Naive thymus-derived CD4-positive, alpha-beta T cell (primary cell): ENCODE measurements around the gene NPB. TPM values are rescaled to one million over a fixed set of nuclear protein-coding genes. Genes with fewer than 3 reads are reported as not detected.

Source experiments
- ATAC-seq: fragments of 150-1000 bp; cut with Tn5 transposase; 2 replicates; pipeline ENCODE4 v1.10.0; 2021; ENCODE audit warnings: mild to moderate bottlenecking, moderate library complexity
- CTCF ChIA-PET: fragments of 350-600 bp; sonication (Branson Sonifier 250); formaldehyde crosslinking; loops from one replicate; lab custom pipeline; 2021; ENCODE audit warnings: antibody characterized with exemption; lab: Charles Lee
- POLR2A ChIA-PET: fragments of 350-600 bp; sonication (Branson Sonifier 250); formaldehyde crosslinking; loops from one replicate; lab custom pipeline; 2021; ENCODE audit warnings: antibody characterized with exemption, inconsistent platforms; lab: Charles Lee
- DNase-seq, 9 donors: peaks; one replicate each; pipeline versions ENCODE4 v3.0.0 to v3.0.0-alpha.2; 2020 to 2022; ENCODE audit warnings: mixed read lengths in 1 of 9
- H3K27ac ChIP-seq: one replicate; pipeline ENCODE4 v1.7.0; 2013; ENCODE audit warnings: mild to moderate bottlenecking, low read depth, low read length, moderate library complexity
- H3K27me3 ChIP-seq, 2 donors: one replicate each; pipeline ENCODE4 v1.7.0; 2013; ENCODE audit warnings: low read length in 2 of 2, mild to moderate bottlenecking in 2 of 2, moderate library complexity in 2 of 2; ENCODE audit not compliant: control insufficient read depth in 2 of 2, insufficient read depth in 2 of 2
- H3K36me3 ChIP-seq, 3 experiments: 1 replicate in 2 of 3; 2 replicates in 1 of 3; pipeline ENCODE4 v1.7.0; 2013; ENCODE audit warnings: low read length in 3 of 3, mild to moderate bottlenecking in 3 of 3, moderate library complexity in 1 of 3; ENCODE audit not compliant: insufficient read depth in 3 of 3, control insufficient read depth in 2 of 3
- H3K4me1 ChIP-seq, 2 donors: one replicate each; pipeline ENCODE4 v1.7.0; 2013; ENCODE audit warnings: low read length in 2 of 2, mild to moderate bottlenecking in 2 of 2, moderate library complexity in 1 of 2; ENCODE audit not compliant: control insufficient read depth in 2 of 2, insufficient read depth in 2 of 2
- H3K4me3 ChIP-seq: 2 replicates; pipeline ENCODE4 v1.7.0; 2013; ENCODE audit warnings: mild to moderate bottlenecking, low read length
- H3K9me3 ChIP-seq, 3 experiments: 1 replicate in 2 of 3; 2 replicates in 1 of 3; pipeline ENCODE4 v1.7.0; 2013; ENCODE audit warnings: low read length in 3 of 3; ENCODE audit not compliant: control insufficient read depth in 2 of 3
- H3K27ac Mint-ChIP-seq, 9 donors: one replicate each; pipeline ENCODE4 v1.8.0; 2020 to 2022; ENCODE audit warnings: mixed read lengths in 9 of 9, mild to moderate bottlenecking in 8 of 9, moderate library complexity in 5 of 9, inconsistent platforms in 2 of 9
- H3K27me3 Mint-ChIP-seq, 5 donors: one replicate each; pipeline ENCODE4 v1.8.0; 2021 to 2022; ENCODE audit warnings: mixed read lengths in 5 of 5, mild to moderate bottlenecking in 1 of 5
- H3K36me3 Mint-ChIP-seq, 5 donors: one replicate each; pipeline ENCODE4 v1.8.0; 2020 to 2022; ENCODE audit warnings: mixed read lengths in 5 of 5, mild to moderate bottlenecking in 3 of 5, inconsistent platforms in 1 of 5
- H3K4me1 Mint-ChIP-seq, 7 donors: one replicate each; pipeline ENCODE4 v1.8.0; 2020 to 2022; ENCODE audit warnings: mixed read lengths in 7 of 7, mild to moderate bottlenecking in 3 of 7, inconsistent platforms in 1 of 7
- H3K4me3 Mint-ChIP-seq, 10 donors: one replicate each; pipeline ENCODE4 v1.8.0; 2020 to 2022; ENCODE audit warnings: mild to moderate bottlenecking in 10 of 10, mixed read lengths in 10 of 10, moderate library complexity in 6 of 10, inconsistent platforms in 2 of 10
- H3K9me3 Mint-ChIP-seq, 11 donors: one replicate each; pipeline ENCODE4 v1.8.0; 2020 to 2022; ENCODE audit warnings: mixed read lengths in 11 of 11, mild to moderate bottlenecking in 4 of 11, inconsistent platforms in 1 of 11, moderate library complexity in 1 of 11
- intact Hi-C, 2 donors: fragments of 100-400 bp; cut with micrococcal nuclease; formaldehyde crosslinking; loops; one replicate each; pipeline ENCODE4 v1.15.1; 2023
- polyA plus RNA-seq, 2 donors: library from polyadenylated mRNA; unstranded; fragments of 300-500 nt; fragmentation: Illumina TruSeq; gene quantifications; one replicate each; pipeline ENCODE4 v1.2.3, GENCODE V29; 2021
- total RNA-seq, 6 experiments: library from RNA in 5 of 6; stranded (reverse) in 5 of 6; gene quantifications; 1 replicate in 5 of 6; 2 replicates in 1 of 6; pipeline ENCODE4 v1.2.3 and lab custom pipeline; 2021 to 2026

Gene NPB
- total and polyA plus RNA-seq, 7 experiments from 2014 or later: 0.20 to 0.59 (median 0.51) TPM; not detected in 2

DNA sequence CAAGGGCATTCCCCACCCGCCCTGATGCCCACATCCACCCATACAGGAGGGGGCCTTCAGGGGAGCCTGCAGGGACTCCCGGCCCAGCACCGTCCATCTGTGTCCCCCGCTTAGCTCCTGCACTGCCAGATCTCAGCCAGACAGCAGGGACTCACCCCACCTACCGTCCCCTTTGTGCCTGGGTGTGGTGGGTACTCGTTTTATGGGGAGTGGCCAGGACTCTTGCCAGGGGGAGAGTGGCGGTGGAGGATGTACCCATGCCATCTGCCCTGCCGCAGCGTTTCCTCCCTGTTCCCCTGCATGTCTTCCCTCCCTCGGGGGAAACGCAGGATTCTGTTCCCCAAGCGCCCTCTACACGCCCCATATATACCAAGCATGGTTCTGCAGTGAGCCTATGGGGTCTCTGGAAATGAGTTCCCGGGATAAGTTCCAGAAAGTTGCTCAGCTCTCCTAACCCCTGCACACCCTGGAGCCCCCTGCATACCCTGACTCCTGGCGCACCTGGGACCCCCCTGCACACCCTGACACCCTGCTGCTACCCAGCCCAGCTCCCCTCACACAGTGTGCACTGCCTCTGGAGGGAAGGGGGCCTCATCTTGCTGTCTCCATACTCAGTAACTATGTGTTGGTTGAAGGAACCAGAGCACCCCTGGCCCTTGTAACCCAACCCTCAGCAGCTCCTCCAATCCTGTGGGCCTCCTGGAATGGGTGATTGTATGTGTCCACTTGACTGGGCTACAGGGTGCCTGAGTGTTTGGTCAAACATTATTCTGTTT, 29.7 kb downstream of the NPB start:
- Mint-ChIP-seq H3K9me3 (no peaks in the 10 kb centered on the region), H3K36me3 (no peaks in the 10 kb centered on the region), H3K27me3 (peaks cover 0 to 18% (median 0%) of the 10 kb centered on the region in 5 donors), H3K4me3 (peak overlapping the region in 1 of 10 donors; percentile 29), H3K4me1 (peaks cover 0 to 11% (median 3%) of the 10 kb centered on the region in 7 donors), H3K27ac (no peak overlapping the region)
- ChIA-PET CTCF (no interaction called here), POLR2A (no interaction called here)
- peaks cover 8 to 9% of the 10 kb centered on the region in 2 donors for H3K4me1 ChIP-seq
- intact Hi-C loops: no loop called here
- no peaks in the 10 kb centered on the region for H3K36me3 ChIP-seq
- DNase-seq (no peak), ATAC-seq (no peak)
- no peak overlapping the region for H3K27ac ChIP-seq
- no peak overlapping the region for H3K4me3 ChIP-seq
- no peaks in the 10 kb centered on the region for H3K9me3 ChIP-seq
- peaks cover 0 to 13% of the 10 kb centered on the region in 2 donors for H3K27me3 ChIP-seq

GRCh38 chr17:81932333-81932983, 30.4 kb downstream of the NPB start:
- no peak overlapping the region for H3K4me3 Mint-ChIP-seq
- Histone ChIP-seq H3K36me3 (no peaks in the 10 kb centered on the region), H3K4me3 (no peak overlapping the region), H3K4me1 (peaks cover 8 to 9% of the 10 kb centered on the region in 2 donors), H3K27ac (no peak overlapping the region), H3K9me3 (no peaks in the 10 kb centered on the region), H3K27me3 (peaks cover 0 to 13% of the 10 kb centered on the region in 2 donors)
- no peak overlapping the region for H3K27ac Mint-ChIP-seq
- no peaks in the 10 kb centered on the region for H3K9me3 Mint-ChIP-seq
- H3K36me3 Mint-ChIP-seq: no peaks in the 10 kb centered on the region
- H3K27me3 Mint-ChIP-seq: peaks cover 0 to 18% (median 0%) of the 10 kb centered on the region in 5 donors
- DNase-seq (no peak), ATAC-seq (no peak)
- intact Hi-C loops: no loop called here
- ChIA-PET POLR2A (interaction anchor here (0.7 kb wide), 1 partner anchor 105 kb away, joined by 3 read pairs; the partner anchor contains the start of gene DCXR), CTCF (no interaction called here)
- H3K4me1 Mint-ChIP-seq: peaks cover 0 to 11% (median 4%) of the 10 kb centered on the region in 7 donors

DNA sequence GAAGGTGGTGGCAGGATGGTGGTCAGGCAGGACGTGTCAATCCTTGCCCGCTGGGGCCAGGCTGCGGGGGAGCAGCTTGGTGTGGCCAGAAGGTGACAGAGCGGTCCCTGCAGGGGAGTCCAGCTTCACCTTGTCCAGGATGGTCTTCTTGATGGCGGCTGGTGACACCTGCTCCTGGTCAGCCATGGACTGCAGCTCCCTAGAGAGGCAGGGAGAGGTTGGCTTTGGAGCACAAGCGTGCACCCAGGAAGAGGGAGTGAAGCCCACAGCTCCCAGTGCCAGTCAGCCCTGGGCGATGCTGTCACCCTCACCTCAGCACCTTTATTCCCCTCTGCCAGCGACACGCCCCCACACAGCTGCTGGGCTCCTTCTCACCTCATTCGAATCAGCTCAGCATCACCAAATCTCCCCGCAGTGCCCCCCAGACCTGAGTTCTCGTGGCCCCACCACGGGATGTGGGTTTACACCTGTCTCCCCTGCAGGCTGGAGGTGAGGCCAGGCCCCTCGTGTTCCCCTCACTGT, 31.2 kb downstream of the NPB start:
- peak overlapping the region in 1 of 10 donors; percentile 51 for H3K4me3 Mint-ChIP-seq
- H3K27ac Mint-ChIP-seq: peak overlapping the region in 1 of 9 donors; percentile 25
- ATAC-seq (no peak), DNase-seq (no peak)
- H3K27me3 ChIP-seq: peaks cover 0 to 13% of the 10 kb centered on the region in 2 donors
- peaks cover 5 to 6% of the 10 kb centered on the region in 2 donors for H3K4me1 ChIP-seq
- H3K4me3 ChIP-seq: no peak overlapping the region
- H3K9me3 ChIP-seq: no peaks in the 10 kb centered on the region
- POLR2A ChIA-PET: interaction anchor here (0.7 kb wide), 1 partner anchor 104 kb away, joined by 3 read pairs; the partner anchor contains the start of gene DCXR
- H3K9me3 Mint-ChIP-seq: no peaks in the 10 kb centered on the region
- H3K4me1 Mint-ChIP-seq: peaks cover 0 to 13% (median 9%) of the 10 kb centered on the region in 7 donors
- peaks cover 0 to 18% (median 0%) of the 10 kb centered on the region in 5 donors for H3K27me3 Mint-ChIP-seq
- no peaks in the 10 kb centered on the region for H3K36me3 Mint-ChIP-seq
- CTCF ChIA-PET: no interaction called here
- no peak overlapping the region for H3K27ac ChIP-seq
- no peaks in the 10 kb centered on the region for H3K36me3 ChIP-seq
- intact Hi-C loops: no loop called here

GRCh38 chr17:81934098-81934757, 32.2 kb downstream of the NPB start:
- peaks cover 0 to 13% (median 9%) of the 10 kb centered on the region in 7 donors for H3K4me1 Mint-ChIP-seq
- H3K9me3 Mint-ChIP-seq: no peaks in the 10 kb centered on the region
- H3K36me3 Mint-ChIP-seq: no peaks in the 10 kb centered on the region
- Histone ChIP-seq H3K4me1 (peaks cover 0 to 3% of the 10 kb centered on the region in 2 donors), H3K36me3 (no peaks in the 10 kb centered on the region), H3K27ac (no peak overlapping the region), H3K9me3 (no peaks in the 10 kb centered on the region), H3K27me3 (peaks cover 0 to 4% of the 10 kb centered on the region in 2 donors), H3K4me3 (no peak overlapping the region)
- ATAC-seq (no peak), DNase-seq (no peak)
- intact Hi-C loops: no loop called here
- peaks cover 0 to 14% (median 0%) of the 10 kb centered on the region in 5 donors for H3K27me3 Mint-ChIP-seq
- CTCF ChIA-PET: no interaction called here
- POLR2A ChIA-PET: no interaction called here
- peak overlapping the region in 1 of 9 donors; percentile 18 for H3K27ac Mint-ChIP-seq
- no peak overlapping the region for H3K4me3 Mint-ChIP-seq

GRCh38 chr17:81934850-81935708, 33.0 kb downstream of the NPB start:
- Histone ChIP-seq H3K36me3 (no peaks in the 10 kb centered on the region), H3K27ac (no peak overlapping the region), H3K4me3 (no peak overlapping the region), H3K4me1 (peaks cover 0 to 3% of the 10 kb centered on the region in 2 donors), H3K27me3 (no peaks in the 10 kb centered on the region), H3K9me3 (no peaks in the 10 kb centered on the region)
- CTCF ChIA-PET: interaction anchor here (0.7 kb wide), 1 partner anchor 824 kb away, joined by 3 read pairs; no protein-coding TSS in a partner anchor
- H3K4me3 Mint-ChIP-seq: peak overlapping the region in 4 of 10 donors; percentile 45 to 71 (median 58)
- ATAC-seq (no peak), DNase-seq (no peak)
- H3K9me3 Mint-ChIP-seq: no peaks in the 10 kb centered on the region
- H3K27ac Mint-ChIP-seq: no peak overlapping the region
- intact Hi-C loops: no loop called here
- POLR2A ChIA-PET: no interaction called here
- H3K27me3 Mint-ChIP-seq: peaks cover 0 to 12% (median 0%) of the 10 kb centered on the region in 5 donors
- H3K4me1 Mint-ChIP-seq: peaks cover 0 to 13% (median 9%) of the 10 kb centered on the region in 7 donors
- no peaks in the 10 kb centered on the region for H3K36me3 Mint-ChIP-seq
